Embryonic facial prominence (tissue), 1 donor: ENCODE data around the gene RTL10.
"Not testable (repeated sequence)": the region's sequence is repeated elsewhere in the genome, so short reads cannot be mapped to it uniquely, and the experiment has no call there.

Experiments
- DNase-seq: peaks from one replicate; pipeline ENCODE4 v3.0.0-alpha.2; 2016; ENCODE audit errors: extremely low spot score

Gene RTL10

DNA sequence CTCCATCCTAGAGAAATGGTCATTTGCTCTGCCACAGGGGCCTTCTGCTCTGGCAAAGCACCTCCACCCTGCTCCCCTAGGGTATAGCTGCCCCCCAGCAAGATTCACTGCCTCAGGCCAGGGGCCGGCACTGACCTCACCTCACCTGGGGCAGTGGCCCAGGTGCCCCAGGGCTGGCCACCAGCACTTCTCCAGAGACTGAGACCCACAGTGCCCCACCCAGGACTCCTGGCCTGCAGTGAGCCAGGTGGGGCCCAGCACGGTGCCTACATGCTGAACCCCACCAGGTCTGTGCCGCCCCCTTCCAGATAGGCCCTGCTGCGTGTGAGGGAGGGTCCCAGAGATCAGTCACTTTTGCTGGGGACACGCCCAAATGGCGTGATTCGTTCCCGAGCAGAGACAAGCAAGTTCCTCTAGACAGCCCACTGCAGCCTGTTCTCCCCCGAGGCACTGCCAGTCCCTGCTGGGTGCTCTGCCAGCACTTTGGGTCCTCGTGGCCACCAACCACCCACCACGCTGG lies 10.8 kb downstream of the RTL10 start:
- no peak for DNase-seq

DNA sequence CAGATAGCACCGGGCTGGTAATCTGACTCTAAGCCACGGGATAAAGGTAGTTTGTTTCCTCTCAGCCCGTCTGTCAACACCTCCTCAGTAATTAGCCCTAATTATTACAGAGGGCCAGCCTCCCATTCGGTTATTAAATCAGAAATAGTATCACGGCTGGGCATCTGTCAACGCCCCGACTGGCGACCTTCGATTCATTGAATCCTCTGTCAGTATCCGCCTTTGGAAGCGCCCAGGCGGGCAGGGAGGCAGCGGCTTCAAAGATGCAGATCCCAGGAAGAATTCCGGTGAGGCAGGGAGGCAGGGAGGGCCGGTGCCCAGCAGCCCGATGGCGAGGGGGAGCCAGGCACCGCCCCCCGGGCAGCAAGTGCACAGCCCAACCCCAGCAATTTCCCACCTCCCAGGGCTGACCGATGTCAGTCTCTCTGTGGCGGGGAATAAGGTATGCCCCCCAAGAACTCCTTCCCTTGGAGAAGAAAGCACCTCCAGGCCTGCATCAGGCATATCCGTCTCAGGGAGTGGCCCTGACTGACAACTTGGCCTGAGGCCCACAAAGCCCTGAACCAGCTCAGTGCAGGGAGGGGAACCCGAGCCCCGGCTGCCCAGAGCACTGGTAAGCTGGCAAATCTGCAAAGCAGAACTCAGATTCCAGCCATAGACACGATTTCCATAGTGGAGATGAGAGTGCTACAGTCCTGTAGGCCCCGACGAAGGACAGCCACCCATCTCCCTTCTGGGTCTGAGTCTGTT lies 11.4 kb downstream of the RTL10 start:
- DNase-seq, result no peak

DNA sequence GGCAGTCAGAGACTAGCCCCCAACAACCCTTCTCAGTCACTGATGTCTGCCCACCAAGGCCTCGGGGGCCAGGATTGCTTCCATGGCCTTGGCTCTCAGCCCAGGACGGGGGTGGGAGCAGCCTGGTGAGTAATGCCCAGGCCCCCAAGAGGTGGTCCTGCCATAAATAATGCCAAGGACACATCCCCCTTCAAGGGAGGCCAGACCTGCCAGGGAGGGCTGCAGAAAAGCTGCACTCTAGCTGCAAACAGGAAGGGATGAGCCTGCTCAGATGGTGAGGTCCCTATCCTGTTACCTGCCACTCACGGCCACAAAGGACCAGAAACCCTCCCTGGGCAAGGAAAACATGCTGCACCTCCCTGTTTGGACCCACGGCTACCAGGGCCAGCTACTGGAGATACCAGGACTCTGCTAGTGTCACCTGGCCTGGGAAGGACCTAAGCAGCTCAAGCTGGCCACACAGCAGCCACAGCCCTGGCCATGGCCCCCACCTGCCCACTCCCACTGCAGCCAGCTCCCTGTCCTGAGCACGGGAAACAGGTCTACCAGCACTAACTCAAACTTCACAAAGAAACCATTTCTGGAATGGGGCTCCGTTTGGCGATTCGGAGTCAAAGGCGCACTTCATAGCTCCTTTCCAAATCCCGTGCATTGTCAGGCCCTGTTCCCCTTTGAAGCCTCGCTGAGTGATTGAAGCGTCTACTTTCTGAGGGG lies 12.1 kb downstream of the RTL10 start:
- DNase-seq, result no peak

GRCh38 chr22:19841641-19842392 lies 12.9 kb downstream of the RTL10 start:
- no peak for DNase-seq

GRCh38 chr22:19840955-19841640 lies 13.6 kb downstream of the RTL10 start:
- no peak for DNase-seq

DNA sequence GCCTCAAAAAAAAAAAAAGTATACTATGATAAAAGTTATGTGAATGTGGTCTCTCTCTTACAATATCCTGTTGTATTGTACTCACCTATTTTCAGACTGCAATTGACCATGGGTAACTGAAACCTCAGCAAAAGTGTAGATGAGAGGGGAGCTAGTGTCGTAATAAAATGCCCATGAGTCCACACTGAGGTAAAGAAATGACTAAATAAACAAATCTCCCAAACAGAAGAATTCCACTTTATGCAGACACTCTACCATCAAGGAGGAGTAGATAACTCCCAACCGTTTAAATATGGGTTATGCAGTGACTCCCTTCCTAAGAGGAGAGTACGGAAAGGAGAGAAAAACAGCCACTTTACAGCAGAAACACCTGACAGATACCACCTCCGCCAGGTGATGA lies 14.6 kb downstream of the RTL10 start:
- DNase-seq, result no peak

DNA sequence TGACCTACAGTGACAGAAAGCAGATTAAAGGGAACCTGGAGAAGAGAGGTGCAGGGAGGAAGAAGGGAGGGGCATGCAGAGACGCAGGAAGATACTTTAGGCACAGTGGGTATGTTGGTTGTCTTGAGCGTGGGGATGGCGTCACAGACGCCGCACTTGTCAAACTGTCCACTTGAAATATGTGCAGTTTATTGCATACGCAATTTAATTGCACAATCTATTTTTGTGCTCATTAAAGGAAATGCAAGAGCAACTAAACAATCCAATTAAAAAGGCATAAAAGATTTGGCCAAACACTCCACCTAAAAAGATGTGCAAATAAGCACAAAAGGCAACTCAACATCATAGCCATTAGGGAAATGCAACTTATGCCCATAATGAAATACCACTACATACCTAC lies 16.8 kb downstream of the RTL10 start:
- no peak for DNase-seq

DNA sequence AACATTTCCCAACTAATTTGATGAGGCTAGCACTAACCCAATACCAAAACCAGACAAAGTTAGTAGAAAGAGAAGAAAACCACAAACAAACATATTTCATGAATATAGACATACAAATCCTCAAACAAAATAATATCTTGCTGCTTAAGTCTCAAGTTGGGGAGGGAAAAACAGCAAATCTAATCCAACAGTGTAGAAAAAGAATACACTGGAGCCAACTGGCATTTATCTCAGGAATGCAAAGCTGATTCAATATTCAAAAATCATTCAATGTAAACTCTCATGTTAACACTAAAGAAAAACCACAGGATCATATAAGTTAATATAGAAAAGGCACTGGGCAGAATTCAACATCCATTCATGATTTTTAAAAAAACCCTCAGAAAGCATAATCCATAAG lies 18.2 kb downstream of the RTL10 start:
- DNase-seq, result no peak

- DNase-seq, result no peak
These were observed 20.1 kb downstream of the RTL10 start for GRCh38 chr22:19834599-19834998.

DNA sequence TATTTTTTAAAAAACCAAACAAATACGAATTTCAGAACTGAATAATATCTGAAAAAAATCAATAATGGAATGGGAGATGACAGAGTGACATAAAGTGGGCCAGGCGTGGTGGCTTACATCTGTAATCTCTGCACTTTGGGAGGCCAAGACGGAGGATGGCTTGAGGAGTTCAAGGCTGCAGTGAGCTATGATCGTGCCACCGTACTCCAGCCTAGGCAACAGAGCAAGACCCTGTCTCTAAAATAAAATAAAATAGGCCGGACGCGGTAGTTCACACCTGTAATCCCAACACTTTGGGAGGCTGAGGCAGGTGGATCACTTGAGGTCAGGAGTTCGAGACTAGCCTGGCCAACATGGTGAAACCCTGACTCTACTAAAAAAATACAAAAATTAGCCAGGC lies 21.3 kb downstream of the RTL10 start:
- not testable (repeated sequence) for DNase-seq

DNA sequence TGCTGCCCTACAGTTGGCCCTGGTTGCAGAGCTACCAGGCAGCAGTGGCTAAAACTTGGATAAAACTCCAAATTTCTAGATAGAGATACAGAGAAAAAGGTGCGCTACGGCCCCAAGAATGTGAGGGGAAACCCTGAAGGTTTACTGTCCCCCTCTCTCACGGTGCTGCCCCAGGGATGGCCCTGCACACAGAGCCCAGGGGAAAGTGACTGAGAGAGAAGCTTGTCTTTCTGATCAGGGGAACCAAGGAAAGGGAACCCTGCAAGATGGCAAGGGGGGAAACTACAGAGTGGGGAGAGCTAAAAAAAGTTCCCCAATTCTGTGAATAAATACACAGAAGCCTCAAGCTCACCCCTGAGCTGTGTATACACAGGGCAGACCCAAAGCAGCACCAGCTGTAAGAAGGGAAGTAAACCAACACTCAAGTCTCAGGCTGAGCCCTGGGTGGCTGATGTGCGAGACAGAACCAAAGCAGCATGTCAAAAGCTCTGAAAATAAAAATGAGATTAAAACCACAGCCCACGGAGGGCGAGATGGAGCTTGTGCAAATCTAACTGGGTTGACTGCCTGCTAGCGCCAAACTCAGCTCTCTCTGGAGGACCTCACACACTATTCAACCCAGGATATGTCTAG lies 22.1 kb downstream of the RTL10 start:
- no peak for DNase-seq

- not testable (repeated sequence) for DNase-seq
These were observed 22.7 kb downstream of the RTL10 start for GRCh38 chr22:19831979-19832378.

- DNase-seq, result no peak
These were observed 23.7 kb downstream of the RTL10 start for GRCh38 chr22:19831016-19831415.

GRCh38 chr22:19828035-19828401 lies 26.7 kb downstream of the RTL10 start:
- no peak for DNase-seq

- no peak for DNase-seq
These were observed 27.2 kb downstream of the RTL10 start for GRCh38 chr22:19827341-19828034.

- no peak for DNase-seq
These were observed 28.1 kb downstream of the RTL10 start for GRCh38 chr22:19826619-19826950.

DNA sequence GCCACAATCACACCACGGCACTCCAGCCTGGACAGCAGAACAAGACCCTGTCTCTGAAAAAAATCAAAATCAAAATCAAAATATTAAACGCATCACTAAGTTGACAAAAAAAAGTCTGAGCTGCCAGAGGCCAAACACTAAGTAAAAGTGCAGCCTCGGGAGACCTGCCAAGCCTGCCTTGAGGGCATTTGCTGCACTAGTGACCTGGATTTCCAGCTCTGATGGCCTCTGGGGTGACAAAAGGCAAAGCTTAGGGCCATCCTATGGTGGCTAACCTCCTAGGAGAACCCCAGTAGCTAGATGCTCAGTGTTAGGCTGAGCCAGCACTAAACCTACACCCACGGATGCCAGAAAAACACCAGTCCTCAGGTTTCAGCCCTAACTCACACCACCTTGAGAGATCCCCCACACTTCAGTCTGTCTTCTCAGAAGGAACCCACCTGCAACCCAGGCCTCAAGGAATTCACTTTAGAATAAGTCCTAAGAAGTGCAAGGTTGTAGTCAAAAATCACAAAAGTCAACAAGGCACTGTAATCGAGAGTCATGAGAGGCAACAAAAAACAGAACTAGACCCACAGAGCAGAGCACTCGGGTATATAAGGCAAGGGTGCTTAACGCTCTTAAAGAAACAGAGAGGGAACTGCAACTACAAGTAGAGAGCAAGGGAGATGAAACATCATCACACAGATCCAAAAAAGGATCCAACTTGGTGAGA lies 28.6 kb downstream of the RTL10 start:
- no peak for DNase-seq

GRCh38 chr22:19824926-19825339 lies 29.7 kb downstream of the RTL10 start:
- DNase-seq, result no peak

GRCh38 chr22:19824212-19824925 lies 30.3 kb downstream of the RTL10 start:
- no peak for DNase-seq

GRCh38 chr22:19823902-19824211 lies 30.8 kb downstream of the RTL10 start:
- DNase-seq, result no peak
